Activated CD4-positive, alpha-beta T cell treated with anti-CD3 and anti-CD28 coated beads for 36 hours (primary cell): ENCODE measurements around the gene HELT. TPM values are rescaled to one million over a fixed set of nuclear protein-coding genes. Genes with fewer than 3 reads are reported as not detected.
"Not testable (repeated sequence)": the region's sequence is repeated elsewhere in the genome, so short reads cannot be mapped to it uniquely, and the experiment has no call there.

ENCODE experiments used
- ATAC-seq: fragments of 200-7000 bp; cut with Tn5 transposase; one replicate; pipeline ENCODE4 v1.10.0; 2021; ENCODE audit warnings: mild to moderate bottlenecking, moderate library complexity
- CTCF ChIA-PET: fragments of 350-600 bp; sonication (Branson Sonifier 250); formaldehyde crosslinking; loops from one replicate; lab custom pipeline; 2021; ENCODE audit warnings: antibody characterized with exemption; lab: Charles Lee
- POLR2A ChIA-PET: fragments of 350-600 bp; sonication (Branson Sonifier 250); formaldehyde crosslinking; loops from one replicate; lab custom pipeline; 2021; ENCODE audit warnings: antibody characterized with exemption, inconsistent platforms; lab: Charles Lee
- DNase-seq: peaks from one replicate; pipeline ENCODE4 v3.0.0-alpha.2; 2020
- H3K27ac Mint-ChIP-seq: one replicate; pipeline ENCODE4 v1.8.0; 2021; ENCODE audit warnings: mixed read lengths
- H3K27me3 Mint-ChIP-seq: one replicate; pipeline ENCODE4 v1.8.0; 2021; ENCODE audit warnings: mixed read lengths
- H3K36me3 Mint-ChIP-seq: one replicate; pipeline ENCODE4 v1.8.0; 2021; ENCODE audit warnings: low read depth, mixed read lengths
- H3K4me1 Mint-ChIP-seq: one replicate; pipeline ENCODE4 v1.8.0; 2021; ENCODE audit warnings: mixed read lengths
- H3K4me3 Mint-ChIP-seq: one replicate; pipeline ENCODE4 v1.8.0; 2021; ENCODE audit warnings: mild to moderate bottlenecking, moderate library complexity, mixed read lengths
- H3K9me3 Mint-ChIP-seq: one replicate; pipeline ENCODE4 v1.8.0; 2021; ENCODE audit warnings: low read depth, mixed read lengths
- intact Hi-C, 2 experiments: fragments of 100-400 bp; cut with DNase I in 1 of 2; cut with micrococcal nuclease in 1 of 2; formaldehyde crosslinking; loops; one replicate each; pipeline versions ENCODE4 v1.14.2 to v1.15.1; 2022 to 2024; cut with DNase I, micrococcal nuclease
- total RNA-seq, 2 experiments: library from RNA; stranded (reverse); gene quantifications; one replicate each; pipeline ENCODE4 v1.2.3, GENCODE V29; 2021

Gene HELT
- total RNA-seq = not detected

GRCh38 chr4:185017964-185018772 lies at the start of gene HELT:
TSS of gene HELT (plus strand) at chr4:185018490. CDS start at chr4:185018929, 439 bp downstream.
- intact Hi-C loops = loop anchor here in 1 of 2 experiments (5.0 kb wide), 3 partner anchors 109 to 1704 kb away; partner anchors contain the start of genes FAT1 and STOX2
- Mint-ChIP-seq H3K36me3 (no peaks in the 10 kb centered on the region), H3K27ac (no peak within 1 kb of the TSS), H3K4me3 (no peak within 1 kb of the TSS), H3K4me1 (peaks cover 12% of the 10 kb centered on the region), H3K9me3 (no peaks in the 10 kb centered on the region), H3K27me3 (peaks cover 73% of the 10 kb centered on the region)
- no peak for ATAC-seq
- CTCF ChIA-PET = interaction anchor here (0.8 to 1.6 kb wide), 3 partner anchors 10 to 22 kb away, joined by 3 to 8 read pairs (median 5); no protein-coding TSS in a partner anchor
- POLR2A ChIA-PET = interaction anchor here (0.6 kb wide), 1 partner anchor 76 kb away, joined by 3 read pairs; no protein-coding TSS in a partner anchor
- DNase-seq = peak; percentile 14

- ChIA-PET CTCF (no interaction called here), POLR2A (no interaction called here)
- H3K4me3 Mint-ChIP-seq = no peak overlapping the region
- peaks cover 7% of the 10 kb centered on the region for H3K36me3 Mint-ChIP-seq
- DNase-seq (peak; percentile 20), ATAC-seq (no peak)
- no peak overlapping the region for H3K27ac Mint-ChIP-seq
- H3K9me3 Mint-ChIP-seq = peaks cover 16% of the 10 kb centered on the region
- H3K27me3 Mint-ChIP-seq = peaks cover 4% of the 10 kb centered on the region
- intact Hi-C loops = loop anchor here (5.0 to 10.0 kb wide), 3 partner anchors 454 to 734 kb away; no protein-coding TSS in a partner anchor
- H3K4me1 Mint-ChIP-seq = peaks cover 6% of the 10 kb centered on the region
These were observed 49.5 kb upstream of the HELT start for GRCh38 chr4:184968784-184969201.

- no peak for ATAC-seq
- Mint-ChIP-seq H3K27ac (no peak overlapping the region), H3K4me1 (peaks cover 6% of the 10 kb centered on the region), H3K9me3 (peaks cover 16% of the 10 kb centered on the region), H3K36me3 (peaks cover 7% of the 10 kb centered on the region), H3K27me3 (peaks cover 4% of the 10 kb centered on the region), H3K4me3 (no peak overlapping the region)
- ChIA-PET POLR2A (no interaction called here), CTCF (interaction anchor here (0.5 kb wide), 1 partner anchor 159 kb away, joined by 3 read pairs; no protein-coding TSS in a partner anchor)
- intact Hi-C loops = loop anchor here (5.0 to 10.0 kb wide), 3 partner anchors 455 to 735 kb away; no protein-coding TSS in a partner anchor
- no peak for DNase-seq
These were observed 48.7 kb upstream of the HELT start for GRCh38 chr4:184969610-184970009.

GRCh38 chr4:184972991-184973390 lies 45.3 kb upstream of the HELT start:
- intact Hi-C loops = no loop called here
- CTCF ChIA-PET = no interaction called here

GRCh38 chr4:184976348-184976747 lies 41.9 kb upstream of the HELT start:
- H3K36me3 Mint-ChIP-seq, intact Hi-C loops, H3K4me3 Mint-ChIP-seq, ATAC-seq, POLR2A ChIA-PET, H3K27ac Mint-ChIP-seq, H3K9me3 Mint-ChIP-seq, H3K4me1 Mint-ChIP-seq, H3K27me3 Mint-ChIP-seq, DNase-seq: not testable (repeated sequence)
- CTCF ChIA-PET = interaction anchor here (0.7 kb wide), 1 partner anchor 142 kb away, joined by 3 read pairs; no protein-coding TSS in a partner anchor

More at GRCh38 chr4:184972991-184973390, 45.3 kb upstream of the HELT start:
- no peak overlapping the region for H3K27ac Mint-ChIP-seq
- H3K27me3 Mint-ChIP-seq = peaks cover 5% of the 10 kb centered on the region
- DNase-seq = no peak
- ATAC-seq = no peak
- no peaks in the 10 kb centered on the region for H3K4me1 Mint-ChIP-seq
- no peaks in the 10 kb centered on the region for H3K36me3 Mint-ChIP-seq
- no peak overlapping the region for H3K4me3 Mint-ChIP-seq
- peaks cover 10% of the 10 kb centered on the region for H3K9me3 Mint-ChIP-seq
- POLR2A ChIA-PET = no interaction called here

- CTCF ChIA-PET = interaction anchor here (0.7 kb wide), 1 partner anchor 40 kb away, joined by 3 read pairs; no protein-coding TSS in a partner anchor
- no peak overlapping the region for H3K27ac Mint-ChIP-seq
- H3K36me3 Mint-ChIP-seq = no peaks in the 10 kb centered on the region
These were observed 40.5 kb upstream of the HELT start for GRCh38 chr4:184977747-184978146.

GRCh38 chr4:184978211-184978610 lies 40.1 kb upstream of the HELT start:
- peaks cover 4% of the 10 kb centered on the region for H3K27me3 Mint-ChIP-seq
- H3K36me3 Mint-ChIP-seq = no peaks in the 10 kb centered on the region
- intact Hi-C loops = no loop called here
- CTCF ChIA-PET = interaction anchor here (0.7 to 1.2 kb wide), 2 partner anchors 10 to 41 kb away, joined by 3 to 4 read pairs; no protein-coding TSS in a partner anchor
- H3K4me1 Mint-ChIP-seq = no peaks in the 10 kb centered on the region
- H3K9me3 Mint-ChIP-seq = no peaks in the 10 kb centered on the region
- ATAC-seq = no peak
- POLR2A ChIA-PET = no interaction called here
- no peak overlapping the region for H3K27ac Mint-ChIP-seq
- no peak for DNase-seq
- no peak overlapping the region for H3K4me3 Mint-ChIP-seq

More at GRCh38 chr4:184977747-184978146, 40.5 kb upstream of the HELT start:
- H3K9me3 Mint-ChIP-seq = no peaks in the 10 kb centered on the region
- ATAC-seq = no peak
- H3K4me1 Mint-ChIP-seq = no peaks in the 10 kb centered on the region
- H3K4me3 Mint-ChIP-seq = no peak overlapping the region
- intact Hi-C loops = no loop called here
- POLR2A ChIA-PET = no interaction called here
- H3K27me3 Mint-ChIP-seq = peaks cover 4% of the 10 kb centered on the region
- no peak for DNase-seq

GRCh38 chr4:184979461-184980124 lies 38.7 kb upstream of the HELT start:
- no peaks in the 10 kb centered on the region for H3K4me1 Mint-ChIP-seq
- no peak overlapping the region for H3K27ac Mint-ChIP-seq
- ChIA-PET POLR2A (interaction anchor here (0.6 kb wide), 1 partner anchor 178 kb away, joined by 3 read pairs; no protein-coding TSS in a partner anchor), CTCF (interaction anchor here (0.8 to 1.2 kb wide), 2 partner anchors 8 to 60 kb away, joined by 4 to 5 read pairs; no protein-coding TSS in a partner anchor)
- no peak for ATAC-seq
- H3K27me3 Mint-ChIP-seq = peaks cover 4% of the 10 kb centered on the region
- no peaks in the 10 kb centered on the region for H3K36me3 Mint-ChIP-seq
- no peak overlapping the region for H3K4me3 Mint-ChIP-seq
- H3K9me3 Mint-ChIP-seq = no peaks in the 10 kb centered on the region
- DNase-seq = no peak
- intact Hi-C loops = no loop called here

GRCh38 chr4:184980261-184980660 lies 38.0 kb upstream of the HELT start:
- ChIA-PET POLR2A (no interaction called here), CTCF (no interaction called here)
- ATAC-seq (no peak), DNase-seq (no peak)
- H3K4me3 Mint-ChIP-seq = no peak overlapping the region
- no peaks in the 10 kb centered on the region for H3K27me3 Mint-ChIP-seq
- H3K36me3 Mint-ChIP-seq = no peaks in the 10 kb centered on the region
- no peaks in the 10 kb centered on the region for H3K9me3 Mint-ChIP-seq
- no peaks in the 10 kb centered on the region for H3K4me1 Mint-ChIP-seq
- intact Hi-C loops = no loop called here
- H3K27ac Mint-ChIP-seq = no peak overlapping the region

- no peaks in the 10 kb centered on the region for H3K9me3 Mint-ChIP-seq
- DNase-seq = peak; percentile 77
- ChIA-PET CTCF (interaction anchor here (0.6 to 1.4 kb wide), 5 partner anchors 89 to 1929 kb away, joined by 3 to 5 read pairs (median 3); no protein-coding TSS in a partner anchor), POLR2A (interaction anchor here (0.6 kb wide), 1 partner anchor 168 kb away, joined by 3 read pairs; no protein-coding TSS in a partner anchor)
- no peak overlapping the region for H3K27ac Mint-ChIP-seq
- intact Hi-C loops = loop anchor here in 1 of 2 experiments (1.0 kb wide), 1 partner anchor 239 kb away; no protein-coding TSS in a partner anchor
- peak; percentile 94 for ATAC-seq
- H3K4me1 Mint-ChIP-seq = no peaks in the 10 kb centered on the region
- no peak overlapping the region for H3K4me3 Mint-ChIP-seq
- no peaks in the 10 kb centered on the region for H3K27me3 Mint-ChIP-seq
- no peaks in the 10 kb centered on the region for H3K36me3 Mint-ChIP-seq
These were observed 34.5 kb upstream of the HELT start for GRCh38 chr4:184983672-184984356.
